ENCODE data around the gene ZFAND3.

The ZFAND3 gene

GRCh38 chr6:38080360-38080759, 260.8 kb downstream of the ZFAND3 start:
- DNase-seq (ENCODE audit: low spot score) (no peak), FAIRE-seq (no peak)

GRCh38 chr6:38080889-38081288, 261.4 kb downstream of the ZFAND3 start:
- FAIRE-seq, result no peak

GRCh38 chr6:38085031-38085430, 265.5 kb downstream of the ZFAND3 start:
- FAIRE-seq, result no peak
- no peak for DNase-seq (ENCODE audit: low spot score)

More at GRCh38 chr6:38080889-38081288, 261.4 kb downstream of the ZFAND3 start:
- DNase-seq (ENCODE audit: low spot score), result no peak

- FAIRE-seq, result no peak
- no peak for DNase-seq (ENCODE audit: low spot score)
Observed at GRCh38 chr6:38086346-38086745, 266.8 kb downstream of the ZFAND3 start.

GRCh38 chr6:38088010-38088409, 268.5 kb downstream of the ZFAND3 start:
- FAIRE-seq (no peak), DNase-seq (ENCODE audit: low spot score) (no peak)

- no peak for FAIRE-seq
Observed at GRCh38 chr6:38088829-38089228, 269.3 kb downstream of the ZFAND3 start.

GRCh38 chr6:38091613-38092012, 272.1 kb downstream of the ZFAND3 start:
- FAIRE-seq (peak; percentile 13), DNase-seq (ENCODE audit: low spot score) (no peak)

More at GRCh38 chr6:38088829-38089228, 269.3 kb downstream of the ZFAND3 start:
- DNase-seq (ENCODE audit: low spot score), result no peak

- no peak for FAIRE-seq
- DNase-seq (ENCODE audit: low spot score), result no peak
Observed at GRCh38 chr6:38092465-38092864, 272.9 kb downstream of the ZFAND3 start.

- DNase-seq (ENCODE audit: low spot score), result no peak
- no peak for FAIRE-seq
Observed at GRCh38 chr6:38092964-38093363, 273.4 kb downstream of the ZFAND3 start.

- DNase-seq (ENCODE audit: low spot score), result peak; percentile 8
Observed at GRCh38 chr6:38095054-38095453, 275.5 kb downstream of the ZFAND3 start.

GRCh38 chr6:38099221-38099620, 279.7 kb downstream of the ZFAND3 start:
- FAIRE-seq, result no peak
- DNase-seq (ENCODE audit: low spot score), result no peak

More at GRCh38 chr6:38095054-38095453, 275.5 kb downstream of the ZFAND3 start:
- no peak for FAIRE-seq

- FAIRE-seq (no peak), DNase-seq (ENCODE audit: low spot score) (no peak)
Observed at GRCh38 chr6:38100380-38100779, 280.9 kb downstream of the ZFAND3 start.

- FAIRE-seq (no peak), DNase-seq (ENCODE audit: low spot score) (no peak)
Observed at GRCh38 chr6:38103921-38104320, 284.4 kb downstream of the ZFAND3 start.

GRCh38 chr6:38105066-38105465, 285.5 kb downstream of the ZFAND3 start:
- no peak for DNase-seq (ENCODE audit: low spot score)
- FAIRE-seq, result no peak

- no peak for FAIRE-seq
- no peak for DNase-seq (ENCODE audit: low spot score)
Observed at GRCh38 chr6:38107073-38107472, 287.5 kb downstream of the ZFAND3 start.

- DNase-seq (ENCODE audit: low spot score), result no peak
- no peak for FAIRE-seq
Observed at GRCh38 chr6:38110481-38110971, 291.0 kb downstream of the ZFAND3 start.

GRCh38 chr6:38112181-38112580, 292.7 kb downstream of the ZFAND3 start:
- DNase-seq (ENCODE audit: low spot score) (no peak), FAIRE-seq (no peak)

- no peak for DNase-seq (ENCODE audit: low spot score)
Observed at GRCh38 chr6:38113825-38114576, 294.5 kb downstream of the ZFAND3 start.

GRCh38 chr6:38114976-38115625, 295.6 kb downstream of the ZFAND3 start:
- DNase-seq (ENCODE audit: low spot score) (no peak), FAIRE-seq (no peak)

More at GRCh38 chr6:38113825-38114576, 294.5 kb downstream of the ZFAND3 start:
- no peak for FAIRE-seq

- FAIRE-seq (no peak), DNase-seq (ENCODE audit: low spot score) (no peak)
Observed at GRCh38 chr6:38115626-38116008, 296.1 kb downstream of the ZFAND3 start.

- FAIRE-seq (no peak), DNase-seq (ENCODE audit: low spot score) (no peak)
Observed at GRCh38 chr6:38116248-38116647, 296.7 kb downstream of the ZFAND3 start.

- DNase-seq (ENCODE audit: low spot score), result no peak
- FAIRE-seq, result no peak
Observed at GRCh38 chr6:38117281-38117680, 297.8 kb downstream of the ZFAND3 start.

All from urothelium cell line (cell line).